Measurements from ENCODE around the gene EIF2D. TPM values are rescaled to one million over a fixed set of nuclear protein-coding genes. Genes with fewer than 3 reads are reported as not detected.

EIF2D gene
- total and polyA plus RNA-seq, 7 donors = 27.0 to 59.6 (median 43.3) TPM

- Histone ChIP-seq H3K36me3 (peaks cover 16 to 85% (median 31%) of the 10 kb centered on the region in 4 donors), H3K4me3 (no peak overlapping the region), H3K27me3 (no peaks in the 10 kb centered on the region), H3K4me1 (peaks cover 0 to 25% (median 16%) of the 10 kb centered on the region in 4 donors), H3K9me3 (no peaks in the 10 kb centered on the region), H3K27ac (peak overlapping the region in 1 of 4 donors; percentile 53)
- intact Hi-C loops (cut with DNase I) = no loop called here
- DNase-seq = no peak
- TF ChIP-seq POLR2AphosphoS5 (IDR thresholded peaks at IDR 0.05) (peak in 1 of 4 donors; percentile 41), EP300 (IDR thresholded peaks at IDR 0.05) (no peak), POLR2A (IDR thresholded peaks at IDR 0.05) (no peak)
- TF ChIP-seq, protein P1, sequence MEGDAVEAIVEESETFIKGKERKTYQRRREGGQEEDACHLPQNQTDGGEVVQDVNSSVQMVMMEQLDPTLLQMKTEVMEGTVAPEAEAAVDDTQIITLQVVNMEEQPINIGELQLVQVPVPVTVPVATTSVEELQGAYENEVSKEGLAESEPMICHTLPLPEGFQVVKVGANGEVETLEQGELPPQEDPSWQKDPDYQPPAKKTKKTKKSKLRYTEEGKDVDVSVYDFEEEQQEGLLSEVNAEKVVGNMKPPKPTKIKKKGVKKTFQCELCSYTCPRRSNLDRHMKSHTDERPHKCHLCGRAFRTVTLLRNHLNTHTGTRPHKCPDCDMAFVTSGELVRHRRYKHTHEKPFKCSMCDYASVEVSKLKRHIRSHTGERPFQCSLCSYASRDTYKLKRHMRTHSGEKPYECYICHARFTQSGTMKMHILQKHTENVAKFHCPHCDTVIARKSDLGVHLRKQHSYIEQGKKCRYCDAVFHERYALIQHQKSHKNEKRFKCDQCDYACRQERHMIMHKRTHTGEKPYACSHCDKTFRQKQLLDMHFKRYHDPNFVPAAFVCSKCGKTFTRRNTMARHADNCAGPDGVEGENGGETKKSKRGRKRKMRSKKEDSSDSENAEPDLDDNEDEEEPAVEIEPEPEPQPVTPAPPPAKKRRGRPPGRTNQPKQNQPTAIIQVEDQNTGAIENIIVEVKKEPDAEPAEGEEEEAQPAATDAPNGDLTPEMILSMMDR (IDR thresholded peaks at IDR 0.05) = peak in 1 of 4 experiments; percentile 13
- 55% methylated on average over 8 of the region's 8 CpGs for whole genome bisulfite sequencing, 2 donors
These were observed 22.1 kb downstream of the EIF2D start for GRCh38 chr1:206590025-206590758.

DNA sequence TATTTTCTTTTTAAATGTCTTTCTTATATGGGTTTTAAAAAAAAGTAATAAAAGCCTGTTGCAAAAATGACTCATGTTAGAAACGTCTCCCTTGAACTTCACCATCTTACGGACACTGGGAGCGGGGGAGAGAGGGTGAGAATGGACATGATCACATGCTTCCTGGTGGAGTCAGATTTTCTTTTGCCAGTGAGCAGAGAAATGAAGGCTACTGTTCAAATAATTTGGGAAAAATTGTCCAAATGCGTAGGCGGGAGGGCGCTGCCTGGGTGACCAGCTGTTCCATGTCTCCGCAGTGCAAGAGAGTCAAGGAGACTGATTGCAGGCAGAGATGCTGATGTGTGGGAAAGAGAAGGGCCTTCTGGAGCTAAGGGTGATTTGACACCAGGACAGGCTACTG, 23.1 kb downstream of the EIF2D start:
- DNase-seq = peak; percentile 75
- Histone ChIP-seq H3K4me1 (peaks cover 0 to 25% (median 16%) of the 10 kb centered on the region in 4 donors), H3K27me3 (no peaks in the 10 kb centered on the region), H3K9me3 (no peaks in the 10 kb centered on the region), H3K4me3 (no peak overlapping the region), H3K36me3 (peaks cover 12 to 78% (median 26%) of the 10 kb centered on the region in 4 donors), H3K27ac (peak overlapping the region in 2 of 4 donors; percentile 46 to 53)
- intact Hi-C loops (cut with DNase I) = no loop called here
- TF ChIP-seq, protein P1 (IDR thresholded peaks at IDR 0.05) = no peak
- no peak for TF ChIP-seq EP300 (IDR thresholded peaks at IDR 0.05)
- TF ChIP-seq POLR2AphosphoS5 (IDR thresholded peaks at IDR 0.05) = peak in 3 of 4 donors; percentile 29 to 43 (median 32)
- TF ChIP-seq POLR2A (IDR thresholded peaks at IDR 0.05) = no peak
- 75 to 83% methylated on average over 7 of the region's 7 CpGs for WGBS, 2 donors

DNA sequence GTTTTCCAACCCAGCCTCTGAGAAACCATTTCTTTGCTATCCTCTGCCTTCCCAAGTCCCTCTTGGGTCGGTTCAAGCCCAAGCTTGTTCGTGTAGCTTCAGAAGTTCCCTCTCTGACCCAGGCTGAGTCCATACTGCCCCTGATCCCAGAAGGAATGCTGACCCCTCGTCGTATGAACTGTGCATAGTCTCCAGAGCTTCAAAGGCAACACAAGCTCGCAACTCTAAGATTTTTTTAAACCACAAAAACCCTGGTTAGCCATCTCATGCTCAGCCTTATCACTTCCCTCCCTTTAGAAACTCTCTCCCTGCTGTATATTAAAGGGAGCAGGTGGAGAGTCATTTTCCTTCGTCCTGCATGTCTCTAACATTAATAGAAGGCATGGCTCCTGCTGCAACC, 23.8 kb downstream of the EIF2D start:
- DNase-seq = no peak
- peaks cover 0 to 25% (median 16%) of the 10 kb centered on the region in 4 donors for H3K4me1 ChIP-seq

GRCh38 chr1:206587904-206588303, 24.4 kb downstream of the EIF2D start:
- no peak for DNase-seq
- H3K27me3 ChIP-seq = no peaks in the 10 kb centered on the region
- 94% methylated on average over 14 of the region's 14 CpGs for WGBS, 2 donors
- H3K36me3 ChIP-seq = peaks cover 12 to 65% (median 19%) of the 10 kb centered on the region in 4 donors
- TF ChIP-seq, protein P1 (IDR thresholded peaks at IDR 0.05) = no peak
- TF ChIP-seq EP300 (IDR thresholded peaks at IDR 0.05) = no peak
- H3K4me3 ChIP-seq = no peak overlapping the region
- peak overlapping the region in 3 of 4 donors; percentile 46 to 53 (median 51) for H3K27ac ChIP-seq
- intact Hi-C loops (cut with DNase I) = no loop called here
- peaks cover 0 to 25% (median 16%) of the 10 kb centered on the region in 4 donors for H3K4me1 ChIP-seq
- no peaks in the 10 kb centered on the region for H3K9me3 ChIP-seq

More for the DNA sequence above, 23.8 kb downstream of the EIF2D start:
- TF ChIP-seq POLR2AphosphoS5 (IDR thresholded peaks at IDR 0.05) = no peak
- TF ChIP-seq EP300 (IDR thresholded peaks at IDR 0.05) = no peak
- TF ChIP-seq, protein P1 (IDR thresholded peaks at IDR 0.05) = no peak
- no peak for TF ChIP-seq POLR2A (IDR thresholded peaks at IDR 0.05)
- H3K36me3 ChIP-seq = peaks cover 12 to 71% (median 23%) of the 10 kb centered on the region in 4 donors
- intact Hi-C loops (cut with DNase I) = no loop called here
- no peaks in the 10 kb centered on the region for H3K27me3 ChIP-seq
- 80 to 81% methylated on average over 6 of the region's 6 CpGs for WGBS, 2 donors
- no peak overlapping the region for H3K4me3 ChIP-seq
- H3K27ac ChIP-seq = peak overlapping the region in 3 of 4 donors; percentile 46 to 53 (median 51)
- no peaks in the 10 kb centered on the region for H3K9me3 ChIP-seq
